Caki2 (cell line): ENCODE data around the gene CHURC1. TPM values are rescaled to one million over a fixed set of nuclear protein-coding genes. Genes with fewer than 3 reads are reported as not detected.

Experiments used
- DNase-seq: peaks from one replicate; pipeline ENCODE4 v3.0.0-alpha.2; 2015; ENCODE audit warnings: low read depth
- in situ Hi-C: cut with HindIII; loops from 2 replicates; pipeline ENCODE4 v1.10.0; 2016; ENCODE audit warnings: low sequenced_read_pairs, low pct_unique_long_range_greater_than_20kb, mixed read lengths
- total RNA-seq: library from RNA; depleted of rRNA; stranded (reverse); fragments of >200 nt; shearing (Covaris generic); gene quantifications from 2 replicates; pipeline ENCODE4 v1.2.3, GENCODE V29; 2014; ENCODE audit warnings: low replicate concordance

CHURC1 gene
- total RNA-seq, 1 experiment from 2014 or later = 47.1 TPM

- in situ Hi-C loops = no loop called here
- DNase-seq = no peak
These were observed 36.6 kb downstream of the CHURC1 start for GRCh38 chr14:64950889-64951288.

- no peak for DNase-seq
- in situ Hi-C loops = no loop called here
These were observed 37.0 kb downstream of the CHURC1 start for GRCh38 chr14:64951291-64951690.

DNA sequence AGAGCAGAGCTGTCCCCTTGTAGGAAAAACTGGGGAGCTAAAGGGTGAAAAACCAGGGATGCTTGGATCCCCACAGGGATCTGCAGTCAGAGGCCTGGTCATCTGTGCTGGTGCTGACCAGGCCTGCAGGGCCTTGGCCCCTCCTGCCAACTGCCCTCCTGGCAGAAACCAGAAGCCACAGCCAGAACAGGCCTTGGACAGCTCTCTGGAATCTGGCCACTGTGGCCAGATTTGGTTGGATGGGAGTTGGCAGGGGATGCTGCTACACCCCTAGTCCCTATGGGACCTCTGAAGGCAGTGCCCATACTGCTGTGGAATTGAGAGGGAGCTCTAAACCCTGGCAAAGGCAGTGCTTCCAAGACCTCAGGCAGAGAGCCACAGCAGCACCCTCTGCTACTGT is 37.5 kb downstream of the CHURC1 start:
- in situ Hi-C loops = no loop called here
- no peak for DNase-seq

DNA sequence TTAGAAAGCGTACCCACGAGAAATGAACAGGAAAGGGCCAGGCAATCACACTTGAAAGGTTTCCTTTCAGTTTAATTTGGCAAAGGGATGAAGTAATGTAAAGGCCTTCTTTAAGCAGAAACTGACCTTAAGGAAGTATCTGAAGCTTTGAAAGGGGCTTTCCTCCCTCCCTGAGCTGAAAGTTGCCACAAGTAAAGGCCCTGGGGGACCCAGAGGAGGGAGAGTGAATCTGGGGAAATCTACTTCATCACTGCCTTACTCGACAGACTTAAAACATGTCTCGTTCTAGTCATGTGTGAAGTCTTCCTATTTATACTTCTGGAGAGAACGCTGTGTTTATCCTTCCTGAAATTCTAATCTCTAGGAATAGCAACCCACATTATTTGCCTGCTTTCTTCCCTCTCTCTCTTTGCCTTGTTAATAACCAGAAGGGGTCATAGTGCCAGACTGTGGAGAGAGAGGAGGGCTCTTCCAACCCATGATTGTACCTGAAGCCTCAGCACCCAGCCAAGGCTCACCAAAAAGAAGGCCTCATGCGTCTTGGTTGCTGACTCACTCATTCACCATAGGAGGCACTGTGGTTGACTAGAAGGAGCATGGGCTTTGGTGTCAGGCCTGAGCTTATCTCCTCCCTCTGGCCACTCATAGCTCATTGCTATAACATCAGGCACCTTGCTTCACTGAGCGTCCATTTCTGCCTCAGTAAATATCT is 38.5 kb downstream of the CHURC1 start:
- in situ Hi-C loops = no loop called here
- no peak for DNase-seq

DNA sequence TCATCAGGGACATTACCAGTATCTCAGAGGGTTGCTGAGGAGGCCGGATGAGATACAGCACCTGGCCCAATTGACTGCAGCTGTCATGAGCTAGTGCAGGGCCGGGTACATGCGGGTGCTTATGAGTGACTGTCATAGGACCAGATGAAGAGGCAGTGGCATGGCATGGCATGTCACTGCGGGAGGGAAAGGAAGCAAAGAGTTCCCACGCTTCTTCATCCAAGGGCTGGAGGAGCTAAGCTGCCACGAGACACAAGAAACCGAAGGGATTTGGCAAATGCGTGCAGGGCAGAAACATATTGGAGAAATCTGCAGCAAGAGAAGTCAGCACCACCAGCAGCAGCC is 39.0 kb downstream of the CHURC1 start:
- DNase-seq = no peak
- in situ Hi-C loops = no loop called here

DNA sequence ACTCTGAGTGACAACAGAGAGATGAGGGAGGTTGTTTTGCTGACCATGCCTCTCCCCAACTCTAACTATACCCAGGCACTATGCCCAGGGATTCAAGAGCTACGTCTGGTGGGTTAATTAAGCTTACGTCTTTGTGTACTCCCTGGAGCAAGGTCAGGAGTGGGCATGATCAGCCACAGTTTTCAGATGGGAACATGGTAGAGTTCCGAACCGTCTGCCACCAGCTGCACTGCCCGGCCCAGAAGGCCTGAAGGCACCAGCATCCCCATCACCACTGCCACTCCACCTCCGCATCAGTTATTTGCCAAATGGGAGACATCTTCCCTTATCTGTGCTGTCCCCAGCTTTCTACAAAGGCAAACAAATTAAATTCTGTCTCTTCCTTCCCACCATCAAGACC is 39.4 kb downstream of the CHURC1 start:
- DNase-seq = no peak
- in situ Hi-C loops = no loop called here

DNA sequence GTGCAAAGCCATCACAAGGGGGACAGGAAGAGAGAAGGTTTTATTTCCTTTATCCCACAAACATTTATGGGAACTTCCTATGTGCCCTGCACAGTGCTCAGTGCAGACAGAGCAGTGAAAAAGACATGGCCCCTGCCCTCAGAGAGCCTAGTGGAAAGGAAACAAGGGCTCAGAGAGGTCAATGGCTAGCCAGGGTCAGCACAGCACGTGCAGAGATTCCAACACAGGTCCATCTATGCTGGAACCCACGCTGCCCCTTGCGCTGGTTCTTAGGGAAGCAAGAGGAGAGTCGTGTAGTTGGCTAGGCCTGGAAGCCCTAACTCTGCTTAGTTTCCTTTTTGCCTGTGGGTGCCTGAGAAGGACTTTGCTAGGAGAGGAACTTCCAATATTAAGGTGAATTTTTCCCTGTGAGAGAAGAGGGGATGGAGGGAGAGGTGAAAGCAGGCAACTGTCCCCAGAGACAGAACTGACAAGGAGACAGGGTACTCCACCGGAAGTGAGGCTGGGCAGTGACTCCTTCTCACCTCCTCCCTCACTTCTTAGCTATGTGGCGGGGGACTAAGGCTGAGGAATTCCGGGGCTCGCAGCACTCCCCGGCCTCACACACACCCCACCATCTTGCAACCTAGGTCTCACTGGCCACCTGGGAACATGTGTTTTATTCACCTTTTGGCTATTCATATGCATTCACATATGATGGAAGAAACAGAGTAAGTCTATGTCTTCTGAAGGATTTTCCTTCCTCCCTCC is 40.4 kb downstream of the CHURC1 start:
- in situ Hi-C loops = no loop called here
- DNase-seq = no peak

DNA sequence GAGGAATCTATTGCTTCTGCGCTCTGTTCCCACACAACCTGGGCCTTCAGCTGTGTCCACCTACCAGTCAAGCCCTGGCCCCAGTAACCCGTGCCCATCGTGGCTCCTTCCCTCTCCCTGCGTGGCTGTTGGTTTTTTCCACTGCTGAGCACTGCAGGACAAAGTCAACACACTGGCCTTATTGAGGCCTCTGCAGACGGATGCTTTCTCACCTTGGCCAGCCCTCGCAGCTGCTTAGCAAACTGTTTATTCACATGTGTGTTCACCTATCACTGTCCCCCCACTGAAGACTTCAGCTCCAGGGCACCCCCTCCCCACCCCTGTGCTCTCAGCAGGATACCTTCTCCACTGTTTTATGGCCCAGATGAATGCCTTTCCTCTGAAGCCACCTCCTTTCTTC is 41.0 kb downstream of the CHURC1 start:
- DNase-seq = no peak
- in situ Hi-C loops = no loop called here

GRCh38 chr14:64956697-64957406 is 42.6 kb downstream of the CHURC1 start:
- DNase-seq = no peak
- in situ Hi-C loops = no loop called here

DNA sequence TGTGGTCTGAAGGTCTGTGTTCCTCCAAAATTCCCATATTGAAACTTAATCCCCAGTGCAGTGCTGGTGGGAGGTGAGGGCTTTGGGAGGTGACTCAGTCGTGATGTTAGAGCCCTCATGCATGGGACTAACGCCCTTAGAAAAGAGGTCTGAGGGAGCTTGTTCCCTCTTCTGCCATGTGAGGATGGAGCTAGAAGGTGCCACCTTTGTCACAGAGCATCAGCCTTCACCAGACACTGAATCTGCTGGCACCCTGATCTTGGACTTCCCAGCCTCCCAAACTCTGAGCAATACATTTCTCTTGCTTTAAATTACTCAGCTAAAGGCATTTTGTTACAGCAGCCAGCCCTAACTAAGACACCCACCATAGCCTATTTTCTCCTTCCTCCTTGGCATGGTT is 43.9 kb downstream of the CHURC1 start:
- in situ Hi-C loops = no loop called here
- no peak for DNase-seq

DNA sequence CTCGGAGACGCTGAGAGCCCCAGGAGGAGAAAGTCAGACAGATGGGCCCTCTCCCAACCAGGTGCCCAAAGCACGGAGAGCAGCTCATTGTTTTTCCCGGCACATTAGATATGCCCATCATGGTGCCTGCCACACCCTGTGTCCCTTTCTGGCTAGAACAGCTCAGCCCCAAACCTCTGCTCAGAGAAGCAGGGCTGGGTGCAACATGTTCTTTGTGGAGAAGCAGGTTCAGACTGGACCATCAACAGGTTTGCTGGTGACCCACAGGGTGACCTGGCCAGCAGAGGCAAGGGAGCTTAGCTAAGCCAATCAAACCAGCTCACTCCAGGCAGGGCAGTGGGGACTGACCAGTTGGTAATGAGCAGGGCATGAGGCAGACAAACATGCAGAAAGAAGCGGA is 44.5 kb downstream of the CHURC1 start:
- in situ Hi-C loops = no loop called here
- no peak for DNase-seq

DNA sequence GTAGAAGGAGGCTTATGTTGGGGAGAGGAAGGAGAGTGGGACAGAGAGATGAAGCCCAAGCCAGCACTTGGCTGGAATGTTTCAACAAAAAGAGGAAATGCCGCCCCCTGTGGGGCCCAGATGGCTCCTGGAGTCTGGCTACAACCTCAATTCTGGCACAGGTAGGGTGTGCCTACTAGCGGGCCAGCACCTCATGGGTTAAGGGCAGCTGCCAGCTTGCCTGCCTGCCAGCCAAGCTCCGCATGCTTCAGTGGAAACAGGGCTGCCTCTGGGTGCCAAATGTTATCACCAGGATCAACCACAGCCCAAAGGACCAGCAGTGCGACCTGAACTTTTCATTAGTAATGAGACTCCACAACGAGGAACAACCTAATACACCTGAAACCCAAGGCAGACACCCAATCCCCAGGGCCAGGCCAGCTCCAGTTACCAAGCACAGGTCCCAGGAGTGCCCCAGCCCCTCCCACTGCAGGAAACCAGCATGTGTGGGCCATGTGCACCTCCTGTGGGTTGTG is 46.6 kb downstream of the CHURC1 start:
- in situ Hi-C loops = no loop called here
- no peak for DNase-seq

DNA sequence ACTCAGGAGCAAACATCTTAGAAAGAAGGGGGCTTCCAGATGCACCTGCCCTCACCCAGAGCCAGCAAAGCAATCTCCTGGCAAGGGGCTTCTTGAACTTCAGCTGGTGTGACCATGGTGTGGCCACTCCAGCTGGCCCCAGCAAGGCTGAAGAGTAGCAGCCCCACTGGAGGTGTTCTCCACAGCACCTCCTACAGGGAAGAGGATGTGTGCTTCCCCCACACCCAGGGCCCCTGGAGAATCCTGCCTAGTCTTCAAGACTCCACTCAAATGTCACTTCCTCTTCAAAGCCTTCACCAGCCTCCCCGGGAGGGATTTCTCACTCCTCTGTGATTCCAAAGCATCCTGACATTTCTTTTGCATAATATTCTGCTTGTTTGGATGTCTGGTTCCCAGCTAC is 49.4 kb downstream of the CHURC1 start:
- in situ Hi-C loops = no loop called here
- DNase-seq = no peak

GRCh38 chr14:64965356-64966000 is 51.2 kb downstream of the CHURC1 start:
- in situ Hi-C loops = no loop called here
- no peak for DNase-seq

DNA sequence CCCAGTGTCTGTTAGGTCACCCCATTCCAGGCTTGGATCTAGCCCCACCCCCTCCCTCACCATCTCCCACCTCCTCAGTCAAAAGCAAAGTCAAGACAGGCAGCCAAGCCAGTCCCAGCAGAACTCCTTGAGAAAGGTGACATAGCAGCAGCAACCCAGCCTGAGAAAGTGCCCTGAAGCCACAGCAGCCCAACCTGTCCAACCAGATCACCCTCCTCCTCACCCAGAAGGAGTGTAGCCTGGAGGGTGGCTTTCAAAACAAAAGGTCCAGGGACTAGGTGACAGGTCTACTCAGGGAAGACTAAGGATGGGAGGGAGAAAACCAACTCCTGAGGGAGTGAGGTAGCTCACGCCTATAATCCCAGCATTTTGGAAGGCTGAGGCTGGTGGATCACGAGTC is 52.7 kb downstream of the CHURC1 start:
- in situ Hi-C loops = no loop called here
- DNase-seq = no peak

DNA sequence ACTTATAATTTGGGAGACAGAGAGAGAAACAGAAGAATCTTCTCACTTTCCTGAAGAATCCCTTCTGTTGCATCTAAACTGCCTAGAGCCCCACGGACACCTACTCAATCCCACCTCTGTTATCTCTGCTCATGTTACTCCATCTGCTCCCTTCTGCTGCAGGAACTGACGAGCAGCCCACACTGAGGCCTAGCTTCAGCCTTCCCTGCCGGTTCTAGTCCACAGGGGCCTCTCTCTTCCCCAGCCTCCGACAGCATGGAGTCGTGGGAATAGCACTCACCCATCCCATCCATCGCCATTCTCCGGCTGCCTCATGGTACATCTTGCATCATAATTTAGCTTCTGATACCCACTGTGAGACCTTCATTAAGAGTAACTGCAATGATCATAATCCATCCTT is 53.9 kb downstream of the CHURC1 start:
- in situ Hi-C loops = no loop called here
- no peak for DNase-seq

GRCh38 chr14:64968651-64969050 is 54.4 kb downstream of the CHURC1 start:
- DNase-seq = no peak
- in situ Hi-C loops = no loop called here

- in situ Hi-C loops = no loop called here
These were observed 55.8 kb downstream of the CHURC1 start for GRCh38 chr14:64970041-64970440.

More at GRCh38 chr14:64970041-64970440, 55.8 kb downstream of the CHURC1 start:
- no peak for DNase-seq
